Endothelial cell of umbilical vein (primary cell): ENCODE data around the gene CTSF. TPM values are rescaled to one million over a fixed set of nuclear protein-coding genes. Genes with fewer than 3 reads are reported as not detected.

ENCODE experiments used
- BruUV-seq: library from RNA; stranded (reverse); fragments of 400-500 nt; replicated peaks from 2 replicates; lab custom pipeline; 2021; lab: Mats Ljungman, UMichigan
- CTCF ChIA-PET: fragments of 300-600, 350-600 bp; sonication (Branson Sonifier 250); formaldehyde crosslinking; loops from one replicate; lab custom pipeline; 2021; ENCODE audit warnings: antibody characterized with exemption, inconsistent platforms; lab: Charles Lee
- POLR2A ChIA-PET: fragments of 300-600, 350-600 bp; sonication (Branson Sonifier 250); formaldehyde crosslinking; loops from one replicate; lab custom pipeline; 2021; ENCODE audit warnings: antibody characterized with exemption, inconsistent platforms; lab: Charles Lee
- DNase-seq: peaks from one replicate; pipeline ENCODE4 v3.0.0-alpha.2; 2011; ENCODE audit warnings: low read depth, low spot score
- FAIRE-seq: peaks from 2 replicates; lab custom pipeline; 2011; peaks lifted over from hg19 to GRCh38; lab: Jason Lieb, UNC
- H2AFZ ChIP-seq: 2 replicates; pipeline ENCODE4 v1.6.0; 2012; ENCODE audit warnings: low read depth, low read length, control low read depth, inconsistent platforms
- H3K27ac ChIP-seq: 2 replicates; pipeline ENCODE4 v1.5.1; 2011; ENCODE audit warnings: low read depth, mild to moderate bottlenecking, control low read depth, low read length, moderate library complexity; ENCODE audit not compliant: insufficient read depth
- H3K27me3 ChIP-seq, 2 experiments: 2 replicates each; pipeline versions ENCODE4 v1.6.0 to v1.6.1; 2011; ENCODE audit warnings: low read length in 2 of 2, mixed read lengths in 1 of 2; ENCODE audit not compliant: control insufficient read depth in 2 of 2, insufficient read depth in 2 of 2
- H3K36me3 ChIP-seq, 2 experiments: 2 replicates in 1 of 2; 3 replicates in 1 of 2; pipeline ENCODE4 v1.5.1; 2011; ENCODE audit warnings: low read length in 2 of 2, mild to moderate bottlenecking in 1 of 2, moderate library complexity in 1 of 2; ENCODE audit not compliant: control insufficient read depth in 2 of 2, insufficient read depth in 2 of 2; ENCODE audit errors: extremely low read depth in 1 of 2
- H3K4me1 ChIP-seq: 3 replicates; pipeline ENCODE4 v1.5.1; 2011; ENCODE audit warnings: mild to moderate bottlenecking, low read length; ENCODE audit not compliant: control insufficient read depth, insufficient read depth; ENCODE audit errors: extremely low read depth
- H3K4me2 ChIP-seq: 2 replicates; pipeline ENCODE4 v1.6.1; 2011; ENCODE audit warnings: low read length, control low read depth, mixed read lengths; ENCODE audit not compliant: insufficient read depth
- H3K4me3 ChIP-seq, 3 experiments: fragments of 200-600 bp in 1 of 3; sonication (generic), shearing (Covaris generic) in 1 of 3; replicated peaks in 1 of 3; 2 replicates each; pipeline ENCODE4 v1.5.1; 2011 to 2016; ENCODE audit warnings: control low read depth in 3 of 3, low read length in 3 of 3, mild to moderate bottlenecking in 2 of 3, inconsistent platforms in 1 of 3, low read depth in 1 of 3, moderate library complexity in 1 of 3; ENCODE audit not compliant: insufficient read depth in 1 of 3
- H3K79me2 ChIP-seq: 2 replicates; pipeline ENCODE4 v1.6.0; 2012; ENCODE audit warnings: low read length, inconsistent platforms; ENCODE audit not compliant: control insufficient read depth, insufficient read depth
- H3K9ac ChIP-seq: replicated peaks from 2 replicates; pipeline ENCODE3; 2011; ENCODE audit warnings: low read length, control low read depth; ENCODE audit not compliant: insufficient read depth; ENCODE audit errors: extremely low read depth
- H3K9me1 ChIP-seq: replicated peaks from 3 replicates; pipeline ENCODE4 v1.6.0; 2011; ENCODE audit warnings: mild to moderate bottlenecking, low read length; ENCODE audit not compliant: control insufficient read depth, insufficient read depth; ENCODE audit errors: extremely low read depth
- H3K9me3 ChIP-seq: replicated peaks from 2 replicates; pipeline ENCODE4 v1.5.1; 2012; ENCODE audit warnings: low read length, inconsistent platforms; ENCODE audit not compliant: control insufficient read depth, insufficient read depth
- H4K20me1 ChIP-seq: replicated peaks from 2 replicates; pipeline ENCODE3; 2011; ENCODE audit warnings: mild to moderate bottlenecking, low read length; ENCODE audit not compliant: control insufficient read depth, insufficient read depth; ENCODE audit errors: extremely low read depth
- CTCF ChIP-seq, 2 donors: IDR thresholded peaks; 1 replicate in 1 of 2; 2 replicates in 1 of 2; pipeline ENCODE4 v1.5.1; 2011; ENCODE audit warnings: low read length in 2 of 2, mild to moderate bottlenecking in 2 of 2, moderate library complexity in 2 of 2, control low read depth in 1 of 2, inconsistent platforms in 1 of 2, low read depth in 1 of 2; ENCODE audit not compliant: insufficient read depth in 1 of 2; ENCODE audit errors: extremely low read depth in 1 of 2
- EZH2 ChIP-seq: IDR thresholded peaks from 2 replicates; pipeline ENCODE4 v1.6.1; 2012; ENCODE audit warnings: borderline replicate concordance, low read depth, mild to moderate bottlenecking, moderate library complexity, low read length, inconsistent platforms; ENCODE audit not compliant: severe bottlenecking
- FOS ChIP-seq: IDR thresholded peaks from 2 replicates; pipeline ENCODE4 v1.6.1; 2011; ENCODE audit warnings: mild to moderate bottlenecking, low read length, moderate library complexity, borderline replicate concordance; ENCODE audit not compliant: insufficient read depth
- GATA2 ChIP-seq: IDR thresholded peaks from 2 replicates; pipeline ENCODE4 v1.7.0; 2011; ENCODE audit warnings: low read depth, mild to moderate bottlenecking, moderate library complexity, mixed read lengths, low read length; ENCODE audit not compliant: insufficient read length, insufficient read depth
- JUN ChIP-seq: IDR thresholded peaks from 2 replicates; pipeline ENCODE4 v1.6.1; 2011; ENCODE audit warnings: borderline replicate concordance, low read depth; ENCODE audit not compliant: insufficient read length, insufficient read depth
- MYC ChIP-seq: IDR thresholded peaks from one replicate; pipeline ENCODE4 v1.6.1; 2011; ENCODE audit warnings: mild to moderate bottlenecking, low read depth, low read length
- POLR2A ChIP-seq: IDR thresholded peaks from 2 replicates; pipeline ENCODE4 v1.6.1; 2012; ENCODE audit warnings: low read depth, mild to moderate bottlenecking, control low read depth, low read length
- POLR2AphosphoS5 ChIP-seq: IDR thresholded peaks from 2 replicates; pipeline ENCODE4 v1.6.1; 2012; ENCODE audit warnings: low read depth, mild to moderate bottlenecking, control low read depth, low read length, moderate library complexity; ENCODE audit not compliant: insufficient read depth
- dilution Hi-C: fragments of 300-500 bp; cut with MboI; formaldehyde crosslinking; loops from one replicate; pipeline ENCODE4 v1.15.0; 2019; ENCODE audit warnings: low sequenced_read_pairs; ENCODE audit not compliant: extremely low pct_ligation_motif_present
- intact Hi-C: fragments of 100-400 bp; cut with micrococcal nuclease; formaldehyde crosslinking; loops from one replicate; pipeline ENCODE4 v1.10.0; 2022
- polyA plus RNA-seq, 4 experiments: library from polyadenylated mRNA; depleted of rRNA in 3 of 4; stranded (reverse) in 3 of 4; unstranded in 1 of 4; fragments of >200 nt; gene quantifications; 2 replicates each; pipeline versions ENCODE4 v1.2.1 to v1.2.3, GENCODE V29; 2011 to 2012; ENCODE audit warnings: missing spikeins in 1 of 4
- total RNA-seq: library from RNA; stranded (reverse); gene quantifications from 2 replicates; pipeline ENCODE4 v1.2.3, GENCODE V29; 2021
- TF ChIP-seq, protein P1 (sequence below): IDR thresholded peaks from 2 replicates; pipeline ENCODE4 v1.6.1; 2011; ENCODE audit not compliant: insufficient read depth, insufficient read length

CTSF gene
- total and polyA plus RNA-seq, 2 donors (not counting 3 experiments of a cell fraction or from before 2014, with no cell fraction given), result 14.4 to 27.7 TPM

DNA sequence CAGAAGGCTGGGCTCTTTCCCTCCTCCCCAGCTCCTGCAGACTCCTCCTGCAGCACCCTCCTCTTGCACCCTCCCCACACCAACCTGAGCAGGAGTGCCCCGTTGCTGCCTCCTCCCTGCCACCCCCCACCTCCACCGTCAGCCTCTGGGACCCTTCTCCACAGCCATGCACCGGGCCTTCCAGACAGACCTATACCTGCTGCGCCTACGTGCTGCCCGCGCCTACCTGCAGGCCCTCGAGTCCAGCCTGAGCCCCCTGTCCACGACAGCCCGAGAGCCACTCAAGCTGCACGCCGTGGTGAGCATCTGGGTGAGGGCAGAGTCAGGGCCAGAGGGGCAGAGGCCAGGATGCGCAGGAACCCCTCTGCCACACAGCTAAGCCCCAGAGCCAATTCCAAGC, 38.8 kb downstream of the CTSF start:
- Histone ChIP-seq H2AFZ (no peak overlapping the region), H3K27me3 (no peaks in the 10 kb centered on the region), H3K4me2 (no peak overlapping the region), H3K9ac (no peak overlapping the region), H3K9me3 (no peaks in the 10 kb centered on the region), H3K4me3 (no peak overlapping the region), H3K27ac (no peak overlapping the region), H3K36me3 (peaks cover 0 to 6% of the 10 kb centered on the region in 2 experiments), H3K4me1 (no peaks in the 10 kb centered on the region), H3K79me2 (no peaks in the 10 kb centered on the region), H4K20me1 (no peaks in the 10 kb centered on the region), H3K9me1 (no peaks in the 10 kb centered on the region)
- POLR2A ChIA-PET, result no interaction called here
- dilution Hi-C loops, result no loop called here
- intact Hi-C loops, result no loop called here
- no TSS peak for BruUV-seq
- FAIRE-seq (no peak), DNase-seq (no peak)
- no peak for TF ChIP-seq POLR2AphosphoS5
- TF ChIP-seq POLR2A, result no peak
- TF ChIP-seq EZH2, result no peak
- TF ChIP-seq MYC, result no peak
- TF ChIP-seq, protein P1, sequence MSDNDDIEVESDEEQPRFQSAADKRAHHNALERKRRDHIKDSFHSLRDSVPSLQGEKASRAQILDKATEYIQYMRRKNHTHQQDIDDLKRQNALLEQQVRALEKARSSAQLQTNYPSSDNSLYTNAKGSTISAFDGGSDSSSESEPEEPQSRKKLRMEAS, result no peak
- no peak for TF ChIP-seq CTCF (IDR thresholded peaks at IDR 0.05; ENCODE audit: extremely low read depth in 1 of 2, insufficient read depth in 1 of 2, low read depth in 1 of 2, low read length in 2 of 2)
- TF ChIP-seq FOS, result no peak
- TF ChIP-seq JUN, result no peak
- TF ChIP-seq GATA2, result no peak
- CTCF ChIA-PET, result interaction anchor here (1.2 to 1.3 kb wide), 2 partner anchors 13 to 149 kb away, joined by 3 to 4 read pairs; no protein-coding TSS in a partner anchor
